Posterior vena cava (tissue), 2 donors: ENCODE measurements around the gene PPP6C. TPM values are rescaled to one million over a fixed set of nuclear protein-coding genes. Genes with fewer than 3 reads are reported as not detected.
"Not testable (repeated sequence)": the region's sequence is repeated elsewhere in the genome, so short reads cannot be mapped to it uniquely, and the experiment has no call there.

Source experiments
- DNase-seq: peaks from one replicate; pipeline ENCODE4 v3.0.0-alpha.2; 2020; ENCODE audit warnings: low spot score
- intact Hi-C, 2 donors: fragments of 100-400 bp; cut with DNase I; formaldehyde crosslinking; loops; one replicate each; pipeline versions ENCODE4 v1.14.1 to v1.14.2; 2022 to 2023
- total RNA-seq, 2 donors: library from RNA; stranded (reverse); fragmentation: NEBNext Ultra II Directional; extraction: Animal tissue kit (Norgen Biotek cat#: 25700); gene quantifications; one replicate each; pipeline ENCODE4 v1.2.1, GENCODE V29; 2021
- donor health status: DM: yes; HTN: yes; CAD: no.
- donor health status: DM: yes; HTN: yes; CAD: no.

PPP6C gene
- total RNA-seq, 2 donors from 2014 or later: 35.2 to 39.5 TPM

DNA sequence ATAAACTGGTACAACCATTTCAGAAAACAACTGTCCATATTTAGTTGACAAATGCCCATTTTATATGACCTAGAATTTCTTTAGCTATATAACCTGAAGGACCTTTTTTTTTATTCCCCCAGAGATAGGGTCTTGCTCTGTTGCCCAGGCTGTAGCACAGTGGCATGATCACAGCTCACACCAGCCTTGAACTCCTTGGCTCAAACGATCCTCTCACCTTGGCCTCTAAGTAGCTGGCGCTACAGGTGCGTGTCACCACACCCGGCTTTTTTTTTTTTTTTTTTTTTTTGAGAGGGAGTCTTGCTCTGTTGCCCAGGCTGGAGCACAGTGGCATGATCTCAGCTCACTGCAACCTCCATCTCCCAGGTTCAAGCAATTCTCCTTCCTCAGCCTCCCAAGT lies 75.1 kb downstream of the PPP6C start:
- intact Hi-C loops, DNase-seq: not testable (repeated sequence)

DNA sequence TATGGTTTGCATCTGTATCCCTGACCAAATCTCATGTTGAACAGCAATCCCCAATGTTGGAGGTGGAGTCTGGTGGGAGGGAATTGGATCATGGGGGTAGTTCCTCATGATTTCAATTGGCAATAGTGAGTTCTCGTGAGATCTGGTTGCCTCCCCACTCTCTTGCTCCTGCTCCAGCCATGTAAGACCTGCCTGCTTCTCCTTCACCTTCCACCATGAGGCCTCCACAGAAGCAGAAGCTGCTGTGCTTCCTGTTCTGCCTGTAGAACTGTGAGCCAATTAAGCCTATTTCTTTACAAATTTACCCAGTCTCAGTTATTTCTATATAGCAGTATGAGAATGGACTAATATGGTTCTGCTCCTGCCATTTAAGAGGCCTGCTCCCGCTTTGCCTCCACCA lies 79.1 kb downstream of the PPP6C start:
- no peak for DNase-seq
- intact Hi-C loops: no loop called here

DNA sequence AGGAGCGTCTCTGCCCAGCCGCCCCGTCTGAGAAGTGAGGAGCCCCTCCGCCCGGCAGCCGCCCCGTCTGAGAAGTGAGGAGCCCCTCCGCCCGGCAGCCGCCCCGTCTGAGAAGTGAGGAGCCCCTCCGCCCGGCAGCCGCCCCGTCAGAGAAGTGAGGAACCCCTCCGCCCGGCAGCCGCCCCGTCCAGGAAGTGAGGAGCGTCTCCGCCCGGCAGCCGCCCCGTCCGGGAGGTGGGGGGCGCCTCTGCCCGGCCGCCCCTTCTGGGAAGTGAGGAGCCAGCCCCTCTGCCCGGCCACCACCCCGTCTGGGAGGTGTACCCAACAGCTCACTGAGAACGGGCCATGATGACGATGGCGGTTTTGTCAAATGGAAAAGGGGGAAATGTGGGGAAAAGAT lies 81.1 kb downstream of the PPP6C start:
- intact Hi-C loops, DNase-seq: not testable (repeated sequence)

DNA sequence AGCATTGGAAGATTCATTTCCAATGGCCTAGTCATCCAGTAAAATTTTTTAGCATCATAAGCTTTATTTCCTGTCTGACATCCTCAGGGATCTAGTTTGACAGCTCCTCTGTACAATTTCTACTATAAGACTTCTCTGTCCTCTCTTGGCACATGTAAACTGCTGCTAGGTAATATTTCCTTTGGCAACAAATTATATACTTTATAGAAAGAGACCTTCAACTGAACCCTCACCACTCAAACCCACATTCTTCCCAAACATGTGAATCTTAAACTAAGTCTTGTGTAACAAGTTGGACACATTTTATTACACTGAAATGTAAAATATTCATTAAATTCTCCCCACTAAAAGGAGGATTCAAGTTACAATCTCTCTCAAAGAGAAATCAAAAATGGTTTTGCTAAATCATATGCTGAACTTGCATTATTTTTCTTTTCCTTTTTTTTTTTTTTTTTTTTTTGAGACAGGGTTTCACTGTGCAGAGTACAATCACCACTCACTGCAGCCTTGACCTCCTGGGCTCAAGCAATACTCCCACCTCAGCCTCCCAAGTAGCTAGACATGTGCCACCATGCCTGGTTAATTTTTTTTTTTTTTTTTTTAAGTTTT lies 83.2 kb downstream of the PPP6C start:
- no peak for DNase-seq
- intact Hi-C loops: no loop called here

DNA sequence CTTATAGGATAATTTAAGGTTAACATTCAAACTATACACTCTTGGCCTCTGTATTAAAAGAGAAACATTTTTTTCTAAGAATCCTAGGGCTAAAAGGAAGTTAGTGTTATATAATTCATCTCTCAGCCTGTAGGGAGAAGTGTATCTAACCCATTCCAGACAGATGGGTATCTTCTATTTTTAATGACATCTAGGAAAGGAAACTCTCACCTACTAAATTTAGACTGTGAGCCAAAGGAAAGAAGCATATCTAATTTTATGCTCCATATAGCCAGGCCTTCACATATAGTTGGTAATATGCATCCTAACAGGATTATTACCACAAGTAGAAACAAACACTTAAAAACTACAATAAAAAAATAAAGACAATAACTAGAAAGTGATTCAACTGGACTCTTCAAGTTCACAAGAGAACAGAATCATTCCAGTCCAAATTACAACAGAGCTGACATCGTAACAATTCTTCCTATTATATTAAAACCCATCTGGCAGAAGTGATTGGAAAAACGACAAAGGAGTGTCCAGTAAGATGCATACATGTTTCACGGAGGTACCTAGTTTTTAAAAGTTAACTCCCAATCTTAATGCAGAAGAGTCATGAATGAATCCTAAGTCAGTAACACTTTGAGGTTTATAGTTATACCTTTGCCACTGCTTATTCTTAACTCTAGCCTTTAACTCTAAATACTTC lies 85.7 kb downstream of the PPP6C start:
- intact Hi-C loops: no loop called here
- DNase-seq: no peak

DNA sequence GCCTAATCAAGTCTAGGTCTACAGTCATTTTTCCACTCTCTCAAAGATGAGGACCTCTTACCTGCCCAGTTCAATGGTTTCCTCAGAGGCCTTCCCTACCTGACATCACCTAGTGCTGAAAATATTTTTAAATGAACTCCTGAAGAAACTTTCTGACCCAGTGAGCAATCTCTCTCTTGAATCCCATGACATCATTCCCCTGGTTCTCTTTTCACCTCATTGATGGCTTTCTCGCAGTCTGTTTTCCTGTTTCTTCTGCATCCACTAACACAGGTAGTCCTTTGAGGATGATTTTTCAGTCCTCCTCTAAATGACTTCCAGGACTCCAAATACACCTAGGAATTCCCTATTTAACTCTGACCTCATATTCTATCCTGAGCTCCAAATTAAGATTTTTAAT lies 86.6 kb downstream of the PPP6C start:
- intact Hi-C loops: no loop called here
- DNase-seq: no peak

DNA sequence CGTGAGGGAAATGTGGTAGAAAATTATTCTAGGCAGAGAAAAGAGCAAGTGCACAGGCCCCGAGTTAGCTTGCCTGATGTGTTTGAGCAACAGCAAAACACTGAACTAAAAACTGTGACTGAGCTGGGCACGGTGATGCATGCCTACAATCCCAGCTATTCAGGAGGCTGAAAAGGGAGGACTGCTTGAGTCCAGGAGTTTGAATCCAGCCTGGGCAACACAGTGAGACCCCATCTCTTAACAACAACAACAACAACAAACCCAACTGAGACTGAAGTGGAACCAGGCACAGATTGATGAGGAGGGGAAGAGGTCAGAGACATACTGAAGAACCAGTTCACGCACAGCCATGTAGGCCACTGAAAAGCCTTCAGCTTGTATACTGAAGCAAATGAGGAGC lies 88.8 kb downstream of the PPP6C start:
- intact Hi-C loops: no loop called here
- DNase-seq: no peak

DNA sequence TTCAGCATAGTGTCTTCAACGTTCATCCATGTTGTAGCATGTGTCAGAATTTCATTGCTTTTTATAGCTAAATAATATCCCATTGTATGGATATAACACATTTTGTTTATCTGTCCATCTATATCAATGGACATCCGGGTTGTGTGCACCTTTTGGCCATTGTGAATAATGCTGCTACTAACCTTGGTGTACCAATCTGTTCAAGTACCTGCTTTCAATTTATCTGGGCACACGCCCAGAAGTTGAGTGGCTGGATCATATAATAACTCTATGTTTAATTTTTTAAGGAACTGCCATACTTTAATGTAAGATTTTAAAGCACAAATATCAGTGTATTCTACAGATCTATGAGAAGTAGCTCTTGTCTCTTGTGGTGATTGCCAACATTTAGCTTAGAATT lies 89.8 kb downstream of the PPP6C start:
- intact Hi-C loops: no loop called here
- no peak for DNase-seq

Other genes starting within 250 kb of the PPP6C start
- 10 to 100 TPM; 21.0 to 21.5 TPM for gene GOLGA1, start 248.7 kb downstream of the PPP6C start, total RNA-seq
- gene SCAI, start 46.3 kb downstream of the PPP6C start, total RNA-seq: 1 to 10 TPM; 6.1 to 8.2 TPM
- 10 to 100 TPM; 15.6 to 16.4 TPM for gene RABEPK, start 10.7 kb upstream of the PPP6C start, total RNA-seq
- 100 to 1,000 TPM; 160 to 218 TPM for gene HSPA5, start 51.5 kb upstream of the PPP6C start, total RNA-seq
- gene GAPVD1, start 72.0 kb upstream of the PPP6C start, total RNA-seq: 10 to 100 TPM; 42.5 to 53.3 TPM